Suprapubic skin (tissue), 4 donors: ENCODE results near the gene CKB.

ENCODE experiments used
- CTCF ChIP-seq, 2 donors: fragments of 200-600 bp in 1 of 2; fragments of 450-650 bp in 1 of 2; sonication (generic) in 1 of 2; IDR thresholded peaks; one replicate each; pipeline ENCODE4 v1.5.1; 2016 to 2019; ENCODE audit warnings: antibody characterized with exemption in 2 of 2, mild to moderate bottlenecking in 1 of 2, moderate library complexity in 1 of 2
- EP300 ChIP-seq: sonication (generic); formaldehyde crosslinking; IDR thresholded peaks from one replicate; pipeline ENCODE4 v1.6.1; 2017; ENCODE audit warnings: antibody characterized with exemption
- POLR2A ChIP-seq, 2 donors: fragments of 450-650 bp; IDR thresholded peaks; one replicate each; pipeline ENCODE4 v1.6.1; 2017; ENCODE audit warnings: antibody characterized with exemption in 2 of 2, mild to moderate bottlenecking in 2 of 2, moderate library complexity in 2 of 2
- POLR2AphosphoS5 ChIP-seq, 3 donors: sonication (generic); formaldehyde crosslinking; IDR thresholded peaks; one replicate each; pipeline ENCODE4 v1.6.1; 2017; ENCODE audit warnings: antibody characterized with exemption in 3 of 3

- TF ChIP-seq POLR2A (IDR thresholded peaks at IDR 0.05) (no peak), CTCF (IDR thresholded peaks at IDR 0.05) (no peak), EP300 (no peak), POLR2AphosphoS5 (IDR thresholded peaks at IDR 0.05) (no peak)
Measured at GRCh38 chr14:103510724-103511693, 11.6 kb downstream of the CKB start.
